Right lobe of liver (tissue), 6 donors: Measurements from ENCODE around the gene PODXL2. TPM values are rescaled to one million over a fixed set of nuclear protein-coding genes. Genes with fewer than 3 reads are reported as not detected.

Experiments used
- ATAC-seq, 4 donors: fragments of 200-7000 bp; cut with Tn5 transposase; one replicate each; pipeline ENCODE4 v1.9.1; 2020; ENCODE audit warnings: mild to moderate bottlenecking in 4 of 4, moderate library complexity in 4 of 4
- DNase-seq, 3 donors: peaks; one replicate each; pipeline ENCODE4 v3.0.0-alpha.2; 2020
- H3K27ac ChIP-seq, 3 donors: fragments of 200-600 bp; one replicate each; pipeline ENCODE4 v1.8.0; 2022
- H3K27me3 ChIP-seq, 2 donors: fragments of 200-600 bp; one replicate each; pipeline ENCODE4 v1.8.0; 2022
- H3K36me3 ChIP-seq, 4 donors: fragments of 200-600 bp; sonication (generic) in 1 of 4; one replicate each; pipeline versions ENCODE4 v1.5.1 to v1.8.0; 2017 to 2022; ENCODE audit warnings: control low read depth in 1 of 4
- H3K4me1 ChIP-seq, 4 donors: fragments of 200-600 bp; sonication (generic) in 1 of 4; one replicate each; pipeline versions ENCODE4 v1.5.1 to v1.8.0; 2017 to 2022; ENCODE audit warnings: control low read depth in 1 of 4
- H3K4me3 ChIP-seq, 3 donors: fragments of 200-600 bp; one replicate each; pipeline ENCODE4 v1.8.0; 2022
- H3K9me3 ChIP-seq, 4 donors: fragments of 200-600 bp; sonication (generic) in 1 of 4; one replicate each; pipeline versions ENCODE4 v1.5.1 to v1.8.0; 2017 to 2022; ENCODE audit warnings: control low read depth in 1 of 4
- POLR2A ChIP-seq: fragments of 450-650 bp; IDR thresholded peaks from one replicate; pipeline ENCODE4 v1.6.1; 2017; ENCODE audit warnings: antibody characterized with exemption, mild to moderate bottlenecking
- WGBS: methylation state at CpG from one replicate; pipeline ENCODE4 v1.1.6; 2018; ENCODE audit warnings: low coverage, low lambda C conversion rate; ENCODE audit not compliant: insufficient coverage; ENCODE audit errors: missing lambda C conversion rate; 5-methylcytosine and 5-hydroxymethylcytosine counted together
- intact Hi-C, 2 donors: fragments of 100-400 bp; cut with DNase I; formaldehyde crosslinking; loops; one replicate each; pipeline versions ENCODE4 v1.11.2 to v1.14.1; 2022
- total RNA-seq, 6 experiments: library from RNA; depleted of rRNA in 2 of 6; stranded (reverse); fragments of >200 nt in 2 of 6; fragmentation: NEBNext Ultra II Directional in 3 of 6; extraction: Animal tissue kit (Norgen Biotek cat#: 25700) in 3 of 6; gene quantifications; one replicate each; pipeline versions ENCODE4 v1.1.0 to v1.2.4, GENCODE V29; 2016 to 2023
- TF ChIP-seq, protein P1 (sequence below), 4 donors: fragments of 200-600 bp in 3 of 4; fragments of 450-650 bp in 1 of 4; IDR thresholded peaks; one replicate each; pipeline versions ENCODE4 v1.5.1 to v1.8.0; 2016 to 2022; ENCODE audit warnings: antibody characterized with exemption in 4 of 4, mild to moderate bottlenecking in 2 of 4
- donor health status: DM: no; HTN: yes; CAD: no.
- donor health status: DM: no; HTN: no; CAD: no.
- donor health status: DM: no; HTN: no; CAD: no.
- donor health status: DM: no; HTN: yes; CAD: no.
- donor health status: DM: no; HTN: yes; CAD: no.

The PODXL2 gene
- total RNA-seq, 6 experiments from 2014 or later, result 0.19 to 1.6 (median 0.63) TPM

DNA sequence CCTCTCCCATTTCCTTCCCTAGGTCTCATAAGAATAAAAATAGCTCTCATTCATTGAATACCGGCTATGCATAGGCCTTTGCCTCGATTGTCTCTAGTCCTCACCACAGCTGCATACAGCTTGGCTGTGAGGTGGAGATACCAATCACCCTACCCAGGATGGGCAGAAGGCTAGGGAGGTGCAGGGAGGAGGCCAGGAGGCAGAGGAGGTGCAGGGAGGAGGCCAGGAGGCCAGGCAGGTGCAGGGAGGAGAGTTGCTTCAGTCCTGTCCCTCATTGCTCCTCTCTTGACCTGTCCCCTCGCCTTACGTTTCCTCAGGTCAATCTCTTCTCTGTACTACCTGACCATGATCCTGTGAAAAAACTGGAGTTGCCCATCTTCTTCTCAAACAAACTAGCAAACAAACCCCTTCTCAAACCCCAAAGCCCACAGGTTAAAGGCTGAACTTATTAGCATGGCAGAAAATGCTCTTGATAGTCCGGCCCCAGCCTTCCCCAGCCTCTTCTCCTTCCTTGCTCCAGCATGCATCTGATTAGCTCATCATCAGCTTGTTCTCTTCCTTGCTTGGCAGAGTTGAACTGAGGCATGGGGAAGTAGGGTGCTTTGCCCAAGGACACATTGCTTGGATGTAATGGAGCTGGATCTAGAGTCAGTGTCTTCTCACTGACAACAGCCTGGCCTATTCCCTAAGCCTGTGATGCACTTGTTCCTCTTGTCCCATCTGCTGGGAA, 15.8 kb downstream of the PODXL2 start:
- Histone ChIP-seq H3K36me3 (no peaks in the 10 kb centered on the region), H3K27ac (no peak overlapping the region), H3K9me3 (no peaks in the 10 kb centered on the region), H3K4me1 (no peaks in the 10 kb centered on the region), H3K4me3 (no peak overlapping the region), H3K27me3 (no peaks in the 10 kb centered on the region)
- no peak for ATAC-seq
- DNase-seq, result no peak
- TF ChIP-seq POLR2A, result no peak
- TF ChIP-seq, protein P1, sequence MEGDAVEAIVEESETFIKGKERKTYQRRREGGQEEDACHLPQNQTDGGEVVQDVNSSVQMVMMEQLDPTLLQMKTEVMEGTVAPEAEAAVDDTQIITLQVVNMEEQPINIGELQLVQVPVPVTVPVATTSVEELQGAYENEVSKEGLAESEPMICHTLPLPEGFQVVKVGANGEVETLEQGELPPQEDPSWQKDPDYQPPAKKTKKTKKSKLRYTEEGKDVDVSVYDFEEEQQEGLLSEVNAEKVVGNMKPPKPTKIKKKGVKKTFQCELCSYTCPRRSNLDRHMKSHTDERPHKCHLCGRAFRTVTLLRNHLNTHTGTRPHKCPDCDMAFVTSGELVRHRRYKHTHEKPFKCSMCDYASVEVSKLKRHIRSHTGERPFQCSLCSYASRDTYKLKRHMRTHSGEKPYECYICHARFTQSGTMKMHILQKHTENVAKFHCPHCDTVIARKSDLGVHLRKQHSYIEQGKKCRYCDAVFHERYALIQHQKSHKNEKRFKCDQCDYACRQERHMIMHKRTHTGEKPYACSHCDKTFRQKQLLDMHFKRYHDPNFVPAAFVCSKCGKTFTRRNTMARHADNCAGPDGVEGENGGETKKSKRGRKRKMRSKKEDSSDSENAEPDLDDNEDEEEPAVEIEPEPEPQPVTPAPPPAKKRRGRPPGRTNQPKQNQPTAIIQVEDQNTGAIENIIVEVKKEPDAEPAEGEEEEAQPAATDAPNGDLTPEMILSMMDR (IDR thresholded peaks at IDR 0.05), result no peak
- 71% methylated on average over 5 of the region's 5 CpGs for WGBS
- intact Hi-C loops, result no loop called here

DNA sequence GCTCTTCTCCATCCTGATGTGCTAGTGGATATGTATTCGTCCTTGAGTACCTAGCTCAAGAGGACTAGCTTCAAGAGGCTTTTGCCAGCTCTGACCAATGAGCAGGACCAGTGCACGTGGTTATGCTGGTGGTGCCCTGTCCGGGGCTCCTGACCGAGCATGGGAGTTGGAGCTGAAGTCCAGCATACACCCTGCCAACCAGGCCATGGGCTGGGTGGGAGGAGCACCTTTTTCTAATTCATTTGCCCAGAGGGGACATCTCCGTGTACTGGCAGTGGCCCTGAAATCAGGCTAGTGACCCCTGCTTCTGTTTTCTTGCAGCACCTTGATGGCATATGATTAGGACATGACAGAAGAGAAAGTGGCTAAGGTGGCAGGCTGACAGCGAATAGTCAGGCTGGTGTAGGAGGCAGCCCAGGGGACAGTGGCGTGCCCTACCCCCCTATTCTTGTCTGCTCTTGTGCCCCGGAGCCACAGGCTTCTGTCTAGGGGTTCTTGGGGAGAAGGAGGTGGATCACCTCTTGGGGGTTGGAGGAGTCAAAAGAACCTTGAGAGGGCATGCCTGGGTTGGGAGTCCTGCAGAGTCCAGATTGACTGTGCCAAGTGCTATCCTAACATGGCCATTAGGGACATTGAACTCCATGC, 16.5 kb downstream of the PODXL2 start:
- H3K4me1 ChIP-seq, result no peaks in the 10 kb centered on the region
- WGBS, result 82% methylated on average over 3 of the region's 8 CpGs
- H3K27me3 ChIP-seq, result no peaks in the 10 kb centered on the region
- intact Hi-C loops, result no loop called here
- no peaks in the 10 kb centered on the region for H3K36me3 ChIP-seq
- no peaks in the 10 kb centered on the region for H3K9me3 ChIP-seq
- H3K27ac ChIP-seq, result no peak overlapping the region
- H3K4me3 ChIP-seq, result no peak overlapping the region
- DNase-seq, result no peak
- TF ChIP-seq, protein P1 (IDR thresholded peaks at IDR 0.05), result no peak
- peak in 2 of 4 donors; percentile 23 to 36 for ATAC-seq

DNA sequence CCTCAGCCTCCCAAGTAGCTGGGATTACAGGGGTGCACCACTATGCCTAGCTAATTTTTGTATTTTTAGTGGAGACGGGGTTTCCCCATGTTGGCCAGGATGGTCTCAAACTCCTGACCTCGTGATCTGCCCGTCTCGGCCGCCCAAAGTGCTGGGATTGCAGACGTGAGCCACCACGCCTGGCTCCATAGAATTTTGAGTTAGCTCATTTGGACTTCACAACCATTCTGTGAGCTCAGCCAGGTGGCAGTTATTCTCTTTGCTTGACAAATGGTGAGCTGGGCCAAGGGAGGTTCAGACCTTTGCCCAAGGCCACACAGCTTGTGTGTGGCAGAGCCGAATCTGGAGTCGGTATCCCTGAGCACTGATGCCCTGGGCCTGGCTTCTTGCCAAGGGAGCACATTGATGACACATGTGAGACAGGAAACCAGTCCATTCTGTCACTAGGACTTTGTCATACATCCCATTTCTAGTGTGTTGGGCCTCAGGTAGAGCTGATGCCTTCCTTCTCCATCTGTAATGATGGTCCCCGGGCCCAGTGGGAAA, 17.6 kb downstream of the PODXL2 start:
- intact Hi-C loops, result no loop called here
- Histone ChIP-seq H3K9me3 (no peaks in the 10 kb centered on the region), H3K27ac (no peak overlapping the region), H3K36me3 (no peaks in the 10 kb centered on the region), H3K4me3 (no peak overlapping the region), H3K4me1 (no peaks in the 10 kb centered on the region), H3K27me3 (no peaks in the 10 kb centered on the region)
- peak; percentile 66 to 90 (median 82) for ATAC-seq
- peak; percentile 64 to 83 (median 77) for DNase-seq
- no peak for TF ChIP-seq POLR2A
- TF ChIP-seq, protein P1 (IDR thresholded peaks at IDR 0.05), result no peak
- 74% methylated on average over 3 of the region's 10 CpGs for WGBS

DNA sequence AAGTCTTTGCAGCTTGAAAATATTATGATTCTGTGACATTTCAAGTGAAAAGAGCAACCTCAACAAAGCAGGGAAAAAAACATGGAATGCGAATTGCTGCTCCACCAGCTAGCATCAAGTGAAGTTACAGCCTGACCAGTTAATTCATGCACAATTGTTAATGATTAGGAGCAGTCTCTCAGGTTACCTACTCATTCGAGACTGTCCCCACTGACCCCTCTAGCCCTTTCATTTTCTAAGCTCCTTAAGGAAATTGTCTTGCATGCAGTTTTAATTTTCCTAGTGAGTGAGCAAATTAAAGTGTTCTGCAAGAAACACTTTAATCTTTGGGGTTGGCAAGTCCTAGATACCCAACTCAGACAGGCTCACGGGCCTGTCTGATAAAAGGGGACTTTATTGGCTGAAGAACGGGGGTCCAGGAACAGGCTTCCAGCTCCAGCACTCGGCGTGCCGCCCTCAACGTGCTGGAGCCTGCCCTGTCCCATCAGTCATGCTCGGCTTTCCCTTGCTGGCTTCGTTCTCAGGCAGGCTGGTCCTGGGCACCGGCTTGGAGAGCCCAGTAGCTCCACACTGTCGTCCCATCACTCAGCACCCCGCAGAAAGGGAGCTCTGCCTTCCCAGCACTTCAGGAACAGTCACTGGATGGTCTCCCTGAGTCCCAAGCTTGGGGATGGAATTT, 18.3 kb downstream of the PODXL2 start:
- 54% methylated on average over 3 of the region's 13 CpGs for WGBS
- H3K9me3 ChIP-seq, result no peaks in the 10 kb centered on the region
- H3K36me3 ChIP-seq, result no peaks in the 10 kb centered on the region
- no peak for ATAC-seq
- TF ChIP-seq, protein P1 (IDR thresholded peaks at IDR 0.05), result no peak
- no peak for TF ChIP-seq POLR2A
- H3K27ac ChIP-seq, result no peak overlapping the region
- H3K27me3 ChIP-seq, result no peaks in the 10 kb centered on the region
- DNase-seq, result peak in 1 of 3 donors; percentile 52
- no peak overlapping the region for H3K4me3 ChIP-seq
- intact Hi-C loops, result no loop called here
- no peaks in the 10 kb centered on the region for H3K4me1 ChIP-seq
